Measurements from ENCODE around the gene KCNG2. TPM values are rescaled to one million over a fixed set of nuclear protein-coding genes. Genes with fewer than 3 reads are reported as not detected.
A peak's percentile ranks its signal among the peaks of the same experiment; 100 is the strongest.

KCNG2 gene
- polyA plus RNA-seq, 1 experiment, result 0.38 TPM

- H3K9me3 ChIP-seq (ENCODE audit: control insufficient read depth, insufficient read depth, low read length), result peaks cover 22% of the 10 kb centered on the region; the same call in 1 of the 2 replicates
- DNase-seq (ENCODE audit: low read depth, low spot score), result no peak
- peaks cover 4% of the 10 kb centered on the region for H3K27me3 ChIP-seq (ENCODE audit: control insufficient read depth, insufficient read depth, low read length)
- ChIA-PET POLR2A (interaction anchor here (0.6 kb wide), 1 partner anchor 60 kb away, joined by 4 read pairs; no protein-coding TSS in a partner anchor), CTCF (no interaction called here)
- no peak overlapping the region for H3K27ac ChIP-seq (ENCODE audit: low read depth, low read length)
- TF ChIP-seq, protein P1, sequence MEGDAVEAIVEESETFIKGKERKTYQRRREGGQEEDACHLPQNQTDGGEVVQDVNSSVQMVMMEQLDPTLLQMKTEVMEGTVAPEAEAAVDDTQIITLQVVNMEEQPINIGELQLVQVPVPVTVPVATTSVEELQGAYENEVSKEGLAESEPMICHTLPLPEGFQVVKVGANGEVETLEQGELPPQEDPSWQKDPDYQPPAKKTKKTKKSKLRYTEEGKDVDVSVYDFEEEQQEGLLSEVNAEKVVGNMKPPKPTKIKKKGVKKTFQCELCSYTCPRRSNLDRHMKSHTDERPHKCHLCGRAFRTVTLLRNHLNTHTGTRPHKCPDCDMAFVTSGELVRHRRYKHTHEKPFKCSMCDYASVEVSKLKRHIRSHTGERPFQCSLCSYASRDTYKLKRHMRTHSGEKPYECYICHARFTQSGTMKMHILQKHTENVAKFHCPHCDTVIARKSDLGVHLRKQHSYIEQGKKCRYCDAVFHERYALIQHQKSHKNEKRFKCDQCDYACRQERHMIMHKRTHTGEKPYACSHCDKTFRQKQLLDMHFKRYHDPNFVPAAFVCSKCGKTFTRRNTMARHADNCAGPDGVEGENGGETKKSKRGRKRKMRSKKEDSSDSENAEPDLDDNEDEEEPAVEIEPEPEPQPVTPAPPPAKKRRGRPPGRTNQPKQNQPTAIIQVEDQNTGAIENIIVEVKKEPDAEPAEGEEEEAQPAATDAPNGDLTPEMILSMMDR (IDR thresholded peaks at IDR 0.05; ENCODE audit: low read depth, low read length), result no peak
- H3K4me3 ChIP-seq (ENCODE audit: low read depth, low read length), result no peak overlapping the region
Measured at GRCh38 chr18:79853993-79854364, 56.2 kb downstream of the KCNG2 start.

DNA sequence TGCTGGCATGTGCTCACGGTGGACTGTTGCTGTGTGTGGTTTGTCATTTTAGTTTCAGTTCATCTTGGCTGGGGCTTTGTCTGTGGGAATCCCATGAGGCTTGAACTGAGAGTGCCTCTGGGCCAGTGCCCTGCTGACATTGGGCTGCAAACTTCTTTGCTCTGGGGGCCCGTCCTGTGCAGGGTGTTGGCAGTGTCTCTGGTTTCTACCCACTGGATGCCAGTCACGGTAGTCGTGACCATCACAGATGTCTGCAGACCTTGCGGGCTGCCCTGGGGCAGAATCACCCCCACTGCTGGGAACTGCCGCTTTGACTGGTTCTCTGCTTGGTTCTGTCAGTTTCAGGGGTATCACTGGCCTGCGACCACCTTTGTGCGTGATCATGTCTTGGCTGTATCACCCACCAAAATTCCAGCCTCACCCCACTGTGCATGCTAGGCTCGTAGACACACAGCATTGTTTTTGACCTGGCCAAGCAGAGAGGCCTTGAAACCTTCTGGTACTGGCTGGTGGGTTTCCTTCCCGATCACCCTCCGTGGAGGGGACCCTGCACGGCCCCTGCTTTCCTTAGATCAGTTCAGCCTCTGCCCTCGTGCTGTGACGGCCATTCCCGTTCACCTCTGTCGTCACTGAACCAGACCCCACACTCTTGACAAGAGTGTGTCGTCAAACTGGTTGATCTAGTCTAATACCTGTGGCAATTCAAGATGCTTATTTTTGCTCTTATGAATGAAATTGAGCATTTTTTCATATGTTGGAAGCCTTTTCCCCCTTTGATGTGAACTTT, 57.6 kb downstream of the KCNG2 start:
- TF ChIP-seq, protein P1 (IDR thresholded peaks at IDR 0.05; ENCODE audit: low read depth, low read length), result no peak
- Histone ChIP-seq H3K27me3 (ENCODE audit: control insufficient read depth, insufficient read depth, low read length) (peaks cover 4% of the 10 kb centered on the region), H3K9me3 (ENCODE audit: control insufficient read depth, insufficient read depth, low read length) (peaks cover 14% of the 10 kb centered on the region; the same call in 1 of the 2 replicates), H3K27ac (ENCODE audit: low read depth, low read length) (no peak overlapping the region), H3K4me3 (ENCODE audit: low read depth, low read length) (no peak overlapping the region)
- ChIA-PET POLR2A (no interaction called here), CTCF (no interaction called here)
- DNase-seq (ENCODE audit: low read depth, low spot score), result no peak

DNA sequence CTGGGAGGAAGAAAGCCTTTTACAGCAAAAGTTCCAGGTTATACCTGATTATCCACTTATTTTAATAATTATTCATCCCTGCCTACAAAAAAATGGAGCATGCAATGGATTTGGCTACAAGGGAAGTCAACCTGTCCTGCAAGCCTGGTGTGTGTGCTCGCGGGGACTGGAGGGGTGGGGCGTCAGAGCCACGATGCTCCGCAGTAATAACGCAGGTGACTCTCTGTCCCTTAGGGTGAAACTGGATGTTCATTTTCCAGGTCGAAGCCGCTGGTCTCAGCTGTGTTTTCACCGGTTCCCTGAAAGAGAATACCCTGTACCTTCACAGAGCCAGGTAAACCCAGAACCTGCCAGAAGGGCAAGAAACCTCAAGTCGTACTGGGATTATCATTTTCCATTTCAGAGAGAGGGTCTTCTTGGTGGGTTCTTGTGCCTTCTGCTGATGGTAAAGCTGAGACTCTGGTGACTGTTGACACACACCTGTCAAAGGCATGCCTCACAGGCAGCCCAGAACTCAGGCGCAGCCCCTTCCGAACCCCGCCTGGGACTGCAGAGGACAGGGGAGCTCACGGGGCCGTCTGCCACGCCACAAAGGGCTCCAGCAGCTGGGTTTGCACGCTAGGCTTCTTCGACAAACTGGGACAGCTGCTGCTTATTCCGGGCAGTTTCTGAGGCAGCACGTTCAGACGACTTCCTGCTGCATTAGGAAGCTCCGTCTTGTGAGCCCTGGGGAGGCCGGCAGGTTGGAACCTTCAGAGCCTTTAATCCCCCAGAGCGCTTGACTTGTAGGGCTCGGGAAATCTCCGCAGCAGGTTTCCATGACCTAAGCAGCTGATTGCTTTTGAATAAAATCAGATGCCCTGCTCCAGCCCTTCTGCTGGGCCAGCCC, 58.6 kb downstream of the KCNG2 start:
- CTCF ChIA-PET, result no interaction called here
- Histone ChIP-seq H3K4me3 (ENCODE audit: low read depth, low read length) (no peak overlapping the region), H3K27me3 (ENCODE audit: control insufficient read depth, insufficient read depth, low read length) (peaks cover 7% of the 10 kb centered on the region), H3K9me3 (ENCODE audit: control insufficient read depth, insufficient read depth, low read length) (peaks cover 16% of the 10 kb centered on the region; the same call in 1 of the 2 replicates), H3K27ac (ENCODE audit: low read depth, low read length) (no peak overlapping the region)
- TF ChIP-seq, protein P1 (IDR thresholded peaks at IDR 0.05; ENCODE audit: low read depth, low read length), result no peak
- POLR2A ChIA-PET, result interaction anchor here (1.3 kb wide), 1 partner anchor 65 kb away, joined by 3 read pairs; no protein-coding TSS in a partner anchor
- no peak for DNase-seq (ENCODE audit: low read depth, low spot score)

DNA sequence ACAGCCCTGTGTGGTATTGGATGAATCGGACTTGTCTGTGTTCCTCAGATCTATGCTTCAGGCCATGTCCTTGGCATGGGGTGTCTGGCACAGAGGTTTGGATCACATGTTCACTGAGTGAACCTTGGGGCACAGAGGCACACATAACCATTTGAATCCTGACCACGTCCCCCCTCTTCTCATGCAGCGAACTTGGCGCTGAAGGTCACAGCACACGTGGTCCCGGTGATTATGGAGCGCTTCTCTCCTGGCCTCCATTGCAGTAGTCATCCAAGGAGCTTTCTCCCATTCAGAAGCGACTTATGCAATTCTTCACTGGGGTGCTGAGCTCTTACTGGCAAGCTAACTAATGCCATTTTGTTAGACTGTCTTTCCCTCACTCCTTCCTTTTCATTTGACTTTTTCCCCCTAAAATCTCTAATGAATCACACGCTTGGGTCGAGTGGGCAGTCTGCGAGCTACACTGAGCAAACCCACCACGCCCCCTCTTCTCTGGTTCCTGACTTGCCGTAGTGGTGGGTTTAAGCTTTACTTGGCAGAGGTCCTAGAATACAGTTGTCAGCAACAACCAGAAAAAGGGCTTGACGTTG, 59.4 kb downstream of the KCNG2 start:
- POLR2A ChIA-PET, result interaction anchor here (1.3 kb wide), 1 partner anchor 65 kb away, joined by 3 read pairs; no protein-coding TSS in a partner anchor
- CTCF ChIA-PET, result no interaction called here
- Histone ChIP-seq H3K27ac (ENCODE audit: low read depth, low read length) (no peak overlapping the region), H3K27me3 (ENCODE audit: control insufficient read depth, insufficient read depth, low read length) (peaks cover 12% of the 10 kb centered on the region), H3K4me3 (ENCODE audit: low read depth, low read length) (peak overlapping the region; percentile 10; the same call in 1 of the 2 replicates), H3K9me3 (ENCODE audit: control insufficient read depth, insufficient read depth, low read length) (peaks cover 18% of the 10 kb centered on the region)
- TF ChIP-seq, protein P1 (IDR thresholded peaks at IDR 0.05; ENCODE audit: low read depth, low read length), result no peak
- DNase-seq (ENCODE audit: low read depth, low spot score), result no peak

Measured in AG04450 (cell line).